NCI-H1105 (cell line): ENCODE measurements around the gene STK32A.

ENCODE experiments used
- DNase-seq: peaks from one replicate; lab custom pipeline; 2025; lab: John Stamatoyannopoulos, UW

The STK32A gene

GRCh38 chr5:147418613-147419012 lies 183.8 kb downstream of the STK32A start:
- DNase-seq, result no peak

- DNase-seq, result no peak
Observed at GRCh38 chr5:147426640-147427327, 192.0 kb downstream of the STK32A start.

- no peak for DNase-seq
Observed at GRCh38 chr5:147427521-147428401, 192.9 kb downstream of the STK32A start.

GRCh38 chr5:147430628-147431027 lies 195.8 kb downstream of the STK32A start:
- no peak for DNase-seq

- no peak for DNase-seq
Observed at GRCh38 chr5:147431586-147431985, 196.8 kb downstream of the STK32A start.

GRCh38 chr5:147432323-147432722 lies 197.5 kb downstream of the STK32A start:
- DNase-seq, result no peak

GRCh38 chr5:147434049-147434448 lies 199.2 kb downstream of the STK32A start:
- no peak for DNase-seq

GRCh38 chr5:147436596-147436995 lies 201.8 kb downstream of the STK32A start:
- no peak for DNase-seq

- DNase-seq, result no peak
Observed at GRCh38 chr5:147437161-147437596, 202.4 kb downstream of the STK32A start.
